Measurements from ENCODE around the gene SNRPB. TPM values are rescaled to one million over a fixed set of nuclear protein-coding genes. Genes with fewer than 3 reads are reported as not detected.

The SNRPB gene
- total and polyA plus RNA-seq, 2 of the 13 experiments (the other 11 are each of a cell fraction or from before 2014, with no cell fraction given), result 473 to 844 TPM

DNA sequence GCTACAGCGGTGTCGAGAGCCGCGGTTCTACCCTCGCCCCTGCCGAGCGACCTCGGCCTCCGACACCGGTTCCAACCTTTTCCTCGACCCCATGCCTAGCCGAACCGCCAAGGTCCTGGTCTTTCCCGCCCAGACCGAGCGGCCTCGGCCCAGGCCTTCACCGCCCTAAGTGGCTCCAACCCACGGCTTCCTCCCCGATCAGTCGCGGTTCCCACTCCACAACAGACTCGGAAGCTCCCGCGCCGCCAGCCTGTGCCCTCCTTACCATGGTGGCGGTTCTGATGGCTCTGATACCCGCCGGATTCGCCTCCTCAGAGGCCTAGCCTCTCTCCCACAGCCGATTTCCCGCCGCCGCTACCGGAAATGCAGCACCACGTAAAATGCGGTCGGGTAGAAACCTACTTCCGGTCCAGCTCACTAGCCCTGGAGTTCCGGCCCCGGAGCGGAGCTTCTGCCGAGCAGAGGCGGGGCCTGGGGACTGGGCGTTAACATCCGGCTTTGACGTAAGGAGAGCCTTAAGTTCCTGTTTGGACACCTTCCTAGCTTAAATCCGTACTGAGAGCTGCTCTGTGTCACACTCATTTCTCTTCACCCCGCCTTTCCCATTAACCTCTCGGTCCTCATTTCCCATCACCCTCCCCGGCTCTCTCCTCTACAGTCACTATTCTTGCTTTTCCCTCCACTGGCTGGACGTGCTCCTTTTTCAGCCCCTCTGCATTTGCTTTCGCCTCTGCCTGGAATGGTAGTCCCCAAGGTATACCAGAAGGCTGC, at the start of gene SNRPB (continued):
- TF ChIP-seq ZHX2 (IDR thresholded peaks at IDR 0.05; ENCODE audit: low read depth) (peak; percentile 93), ZHX2 (CRISPR knock-in tag; IDR thresholded peaks at IDR 0.05; ENCODE audit: borderline replicate concordance) (peak; percentile 98), ZNF850 (CRISPR knock-in tag; conservative IDR thresholded peaks at IDR 0.05) (peak; percentile 90; the same call in 1 of the 2 replicates), ZNF674 (CRISPR knock-in tag; IDR thresholded peaks at IDR 0.05; ENCODE audit: low read depth) (peak; percentile 96; the same call in 1 of the 2 replicates), MAF1 (CRISPR knock-in tag; IDR thresholded peaks at IDR 0.05; ENCODE audit: borderline replicate concordance) (peak; percentile 98; the same call in 1 of the 2 replicates), PLRG1 (conservative IDR thresholded peaks at IDR 0.05) (no peak), CEBPB (IDR thresholded peaks at IDR 0.05; ENCODE audit: borderline replicate concordance, low read depth, low read length) (no peak), ZFP36L2 (CRISPR knock-in tag; IDR thresholded peaks at IDR 0.05) (peak; percentile 96), SP2 (CRISPR knock-in tag; IDR thresholded peaks at IDR 0.05) (peak; percentile 82), BRF2 (CRISPR knock-in tag; IDR thresholded peaks at IDR 0.05) (peak; percentile 99), ZNF484 (CRISPR knock-in tag; IDR thresholded peaks at IDR 0.05; ENCODE audit: borderline replicate concordance, low read depth) (0 out of 2 replicates have a peak, but pooled peaks have one; percentile 58), JUNB (CRISPR knock-in tag; IDR thresholded peaks at IDR 0.05; ENCODE audit: borderline replicate concordance) (peak; percentile 89; the same call in 1 of the 2 replicates), ZNF451 (CRISPR knock-in tag; IDR thresholded peaks at IDR 0.05) (peak; percentile 90), ZNF589 (CRISPR knock-in tag; conservative IDR thresholded peaks at IDR 0.05) (peak; percentile 99), KMT2A (CRISPR knock-in tag; IDR thresholded peaks at IDR 0.05) (peak; percentile 99)
- TF ChIP-seq, protein P1, sequence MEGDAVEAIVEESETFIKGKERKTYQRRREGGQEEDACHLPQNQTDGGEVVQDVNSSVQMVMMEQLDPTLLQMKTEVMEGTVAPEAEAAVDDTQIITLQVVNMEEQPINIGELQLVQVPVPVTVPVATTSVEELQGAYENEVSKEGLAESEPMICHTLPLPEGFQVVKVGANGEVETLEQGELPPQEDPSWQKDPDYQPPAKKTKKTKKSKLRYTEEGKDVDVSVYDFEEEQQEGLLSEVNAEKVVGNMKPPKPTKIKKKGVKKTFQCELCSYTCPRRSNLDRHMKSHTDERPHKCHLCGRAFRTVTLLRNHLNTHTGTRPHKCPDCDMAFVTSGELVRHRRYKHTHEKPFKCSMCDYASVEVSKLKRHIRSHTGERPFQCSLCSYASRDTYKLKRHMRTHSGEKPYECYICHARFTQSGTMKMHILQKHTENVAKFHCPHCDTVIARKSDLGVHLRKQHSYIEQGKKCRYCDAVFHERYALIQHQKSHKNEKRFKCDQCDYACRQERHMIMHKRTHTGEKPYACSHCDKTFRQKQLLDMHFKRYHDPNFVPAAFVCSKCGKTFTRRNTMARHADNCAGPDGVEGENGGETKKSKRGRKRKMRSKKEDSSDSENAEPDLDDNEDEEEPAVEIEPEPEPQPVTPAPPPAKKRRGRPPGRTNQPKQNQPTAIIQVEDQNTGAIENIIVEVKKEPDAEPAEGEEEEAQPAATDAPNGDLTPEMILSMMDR (CRISPR knock-in tag; IDR thresholded peaks at IDR 0.05), result peak; percentile 31
